Progenitor cell of endocrine pancreas (in vitro differentiated cells): ENCODE measurements around the gene PXDN. TPM values are rescaled to one million over a fixed set of nuclear protein-coding genes. Genes with fewer than 3 reads are reported as not detected.

Experiments used
- DNase-seq: peaks from one replicate; pipeline ENCODE4 v3.0.0; 2021; ENCODE audit warnings: low spot score; ENCODE audit not compliant: unreplicated experiment
- H3K27ac Mint-ChIP-seq: 2 replicates; pipeline ENCODE4 v1.8.0; 2021; ENCODE audit warnings: mild to moderate bottlenecking, moderate library complexity, mixed read lengths
- H3K27me3 Mint-ChIP-seq: 2 replicates; pipeline ENCODE4 v1.8.0; 2021; ENCODE audit warnings: mixed read lengths
- H3K36me3 Mint-ChIP-seq: 2 replicates; pipeline ENCODE4 v1.8.0; 2022; ENCODE audit warnings: mixed read lengths; ENCODE audit not compliant: insufficient read depth
- H3K4me1 Mint-ChIP-seq: 2 replicates; pipeline ENCODE4 v1.8.0; 2021; ENCODE audit warnings: low read depth, mixed read lengths
- H3K4me3 Mint-ChIP-seq: 2 replicates; pipeline ENCODE4 v1.8.0; 2021; ENCODE audit warnings: low read depth, mild to moderate bottlenecking, moderate library complexity, mixed read lengths
- H3K9me3 Mint-ChIP-seq: 2 replicates; pipeline ENCODE4 v1.8.0; 2021; ENCODE audit warnings: low read depth, mixed read lengths
- total RNA-seq: library from RNA; stranded (reverse); gene quantifications from 2 replicates; pipeline ENCODE4 v1.2.1, GENCODE V29; 2021
- TF ChIP-seq, protein P1 (sequence below): fragments of 200-600 bp; sonication (generic); IDR thresholded peaks from one replicate; pipeline ENCODE4 v1.5.0; 2021; ENCODE audit warnings: antibody characterized with exemption, mild to moderate bottlenecking; ENCODE audit not compliant: unreplicated experiment

The PXDN gene
- total RNA-seq, 1 donor from 2014 or later = 256 TPM

DNA sequence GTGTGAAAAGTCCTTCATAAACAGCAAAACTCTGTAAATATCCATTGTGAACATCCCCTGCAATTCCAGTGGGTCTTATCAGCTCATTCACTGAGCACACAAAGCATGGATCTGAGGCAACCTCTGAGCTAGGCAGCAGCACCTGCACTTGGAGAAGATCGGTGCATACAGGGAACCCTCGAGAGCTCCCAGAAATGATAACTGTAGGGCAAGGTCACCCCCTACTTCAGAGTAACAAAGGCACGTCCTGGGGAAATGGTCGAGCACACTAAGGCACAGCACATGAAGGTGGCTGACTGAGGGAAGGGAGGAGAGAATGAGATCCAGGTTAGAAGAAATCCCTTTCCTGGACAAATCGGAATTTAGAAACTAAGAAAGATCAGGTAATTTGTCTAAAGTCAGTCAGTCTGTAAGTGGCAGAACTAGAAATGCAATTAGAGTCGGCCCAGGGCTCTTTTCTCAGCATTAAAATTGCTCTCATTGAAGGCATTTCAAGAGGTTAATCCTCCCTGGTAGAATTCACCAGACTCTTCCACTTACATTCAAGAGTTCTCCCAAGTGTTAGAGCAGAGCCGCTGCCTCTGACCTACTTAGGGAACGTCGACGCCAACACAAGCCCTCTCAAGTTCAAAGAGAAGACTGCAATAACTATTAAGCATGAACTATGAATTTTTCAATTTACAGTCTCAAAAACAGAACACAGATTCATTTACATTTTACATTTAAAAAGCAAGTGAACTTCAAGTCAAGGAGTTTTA lies 45.9 kb downstream of the PXDN start:
- no peak for DNase-seq
- Mint-ChIP-seq H3K9me3 (no peaks in the 10 kb centered on the region), H3K27ac (peak overlapping the region; percentile 53), H3K4me3 (no peak overlapping the region), H3K27me3 (no peaks in the 10 kb centered on the region), H3K36me3 (peaks cover 2% of the 10 kb centered on the region), H3K4me1 (peaks cover 35% of the 10 kb centered on the region)
- TF ChIP-seq, protein P1, sequence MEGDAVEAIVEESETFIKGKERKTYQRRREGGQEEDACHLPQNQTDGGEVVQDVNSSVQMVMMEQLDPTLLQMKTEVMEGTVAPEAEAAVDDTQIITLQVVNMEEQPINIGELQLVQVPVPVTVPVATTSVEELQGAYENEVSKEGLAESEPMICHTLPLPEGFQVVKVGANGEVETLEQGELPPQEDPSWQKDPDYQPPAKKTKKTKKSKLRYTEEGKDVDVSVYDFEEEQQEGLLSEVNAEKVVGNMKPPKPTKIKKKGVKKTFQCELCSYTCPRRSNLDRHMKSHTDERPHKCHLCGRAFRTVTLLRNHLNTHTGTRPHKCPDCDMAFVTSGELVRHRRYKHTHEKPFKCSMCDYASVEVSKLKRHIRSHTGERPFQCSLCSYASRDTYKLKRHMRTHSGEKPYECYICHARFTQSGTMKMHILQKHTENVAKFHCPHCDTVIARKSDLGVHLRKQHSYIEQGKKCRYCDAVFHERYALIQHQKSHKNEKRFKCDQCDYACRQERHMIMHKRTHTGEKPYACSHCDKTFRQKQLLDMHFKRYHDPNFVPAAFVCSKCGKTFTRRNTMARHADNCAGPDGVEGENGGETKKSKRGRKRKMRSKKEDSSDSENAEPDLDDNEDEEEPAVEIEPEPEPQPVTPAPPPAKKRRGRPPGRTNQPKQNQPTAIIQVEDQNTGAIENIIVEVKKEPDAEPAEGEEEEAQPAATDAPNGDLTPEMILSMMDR = no peak

GRCh38 chr2:1697601-1698000 lies 46.7 kb downstream of the PXDN start:
- H3K9me3 Mint-ChIP-seq = no peaks in the 10 kb centered on the region
- H3K4me1 Mint-ChIP-seq = peaks cover 33% of the 10 kb centered on the region
- H3K27ac Mint-ChIP-seq = peak overlapping the region; percentile 76
- peaks cover 2% of the 10 kb centered on the region for H3K36me3 Mint-ChIP-seq
- no peak overlapping the region for H3K4me3 Mint-ChIP-seq
- no peaks in the 10 kb centered on the region for H3K27me3 Mint-ChIP-seq
- DNase-seq = no peak
- TF ChIP-seq, protein P1 = no peak

DNA sequence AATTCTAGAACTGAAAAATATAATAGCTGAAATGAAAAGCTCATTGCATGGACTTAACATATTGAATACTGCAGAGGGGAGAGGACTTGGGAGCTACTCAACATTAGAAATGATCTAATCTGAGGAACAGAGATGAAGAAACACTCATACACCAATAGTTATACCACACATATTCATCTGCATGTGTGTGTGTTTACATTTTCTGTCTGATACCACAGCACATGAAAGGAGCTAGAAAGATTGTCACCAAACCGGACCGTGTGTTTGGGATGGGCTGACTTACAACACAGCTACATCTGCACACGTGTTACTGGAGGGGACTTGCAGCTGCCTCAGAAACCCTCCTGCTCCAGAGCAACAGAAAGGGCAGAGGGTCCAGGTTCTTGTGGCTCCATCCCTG lies 47.8 kb downstream of the PXDN start:
- no peak overlapping the region for H3K27ac Mint-ChIP-seq
- DNase-seq = no peak
- H3K4me1 Mint-ChIP-seq = peaks cover 27% of the 10 kb centered on the region
- H3K27me3 Mint-ChIP-seq = no peaks in the 10 kb centered on the region
- no peak overlapping the region for H3K4me3 Mint-ChIP-seq
- TF ChIP-seq, protein P1 = no peak
- H3K9me3 Mint-ChIP-seq = no peaks in the 10 kb centered on the region
- peaks cover 1% of the 10 kb centered on the region for H3K36me3 Mint-ChIP-seq

DNA sequence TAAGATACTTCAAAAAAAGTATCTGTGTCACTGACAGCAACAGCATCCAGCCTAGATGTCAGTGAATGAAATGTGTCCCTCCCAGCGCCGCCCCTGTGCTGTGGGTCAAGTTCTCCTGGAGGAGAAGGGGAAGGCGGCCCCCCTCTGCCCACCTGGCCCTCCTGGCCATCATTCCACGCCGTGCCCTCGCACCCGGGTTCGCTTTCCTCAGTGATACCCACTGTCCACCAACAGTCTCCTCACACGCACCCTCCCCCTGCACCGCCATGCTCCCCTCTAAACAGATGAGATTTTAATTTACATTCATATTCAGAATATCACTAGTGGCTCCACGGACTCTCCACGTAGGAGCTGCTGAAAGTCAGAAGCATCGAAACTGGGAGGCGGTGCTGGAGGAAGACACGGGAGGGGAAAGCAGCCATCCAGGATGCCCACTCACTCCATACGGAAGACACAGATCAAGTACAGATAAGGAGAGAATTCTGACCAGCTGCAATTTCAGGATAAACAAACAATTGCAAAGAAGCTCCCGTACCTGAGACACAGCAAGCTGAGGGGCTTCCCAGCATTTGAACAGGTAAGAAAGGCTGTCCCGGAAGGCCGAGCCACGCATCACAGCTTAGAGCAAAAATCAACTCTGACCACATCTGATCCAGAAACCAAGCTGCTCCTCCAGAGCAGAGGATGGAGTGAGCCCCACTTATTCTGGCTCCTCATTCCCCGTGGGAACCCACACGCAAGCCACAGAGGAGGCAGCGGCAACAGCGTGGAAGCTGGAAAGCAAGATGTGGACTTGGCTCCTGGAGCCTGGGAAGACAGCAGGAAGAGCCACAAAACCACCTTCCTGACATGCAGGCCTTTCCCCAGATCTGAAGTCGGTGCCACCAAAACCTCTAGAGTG lies 49.7 kb downstream of the PXDN start:
- Mint-ChIP-seq H3K4me3 (no peak overlapping the region), H3K27me3 (no peaks in the 10 kb centered on the region), H3K9me3 (no peaks in the 10 kb centered on the region), H3K36me3 (peaks cover 1% of the 10 kb centered on the region), H3K27ac (peak overlapping the region; percentile 62), H3K4me1 (peaks cover 23% of the 10 kb centered on the region)
- DNase-seq = no peak
- TF ChIP-seq, protein P1 = no peak

DNA sequence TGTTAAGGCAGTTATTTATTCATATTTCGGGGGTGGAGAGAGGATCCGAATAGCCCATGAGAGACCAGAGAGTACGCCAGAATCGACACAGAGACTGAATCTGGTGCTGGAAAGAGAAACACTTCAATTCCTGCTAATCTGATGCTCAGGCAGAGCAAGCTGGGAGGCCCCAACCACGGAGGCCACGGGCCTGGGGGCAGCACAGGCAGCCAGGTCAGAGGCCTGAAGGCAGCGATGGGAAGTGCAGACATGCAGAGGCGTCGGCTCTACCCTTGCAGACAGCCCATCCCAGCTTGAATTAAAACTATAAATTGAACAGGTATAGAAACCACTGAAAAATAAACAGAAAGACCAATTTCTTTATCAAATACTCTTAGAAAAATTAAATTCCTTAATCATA lies 50.6 kb downstream of the PXDN start:
- peaks cover 21% of the 10 kb centered on the region for H3K4me1 Mint-ChIP-seq
- H3K27me3 Mint-ChIP-seq = no peaks in the 10 kb centered on the region
- H3K9me3 Mint-ChIP-seq = no peaks in the 10 kb centered on the region
- TF ChIP-seq, protein P1 = no peak
- H3K27ac Mint-ChIP-seq = no peak overlapping the region
- H3K36me3 Mint-ChIP-seq = peaks cover 6% of the 10 kb centered on the region
- DNase-seq = no peak
- no peak overlapping the region for H3K4me3 Mint-ChIP-seq
